GM18507 (cell line): ENCODE results near the gene CAPN9.
A peak's percentile ranks its signal among the peaks of the same experiment; 100 is the strongest.

Experiments used
- DNase-seq: peaks from one replicate; pipeline ENCODE4 v3.0.0; 2011; ENCODE audit warnings: low read depth; ENCODE audit not compliant: insufficient read length; ENCODE audit errors: extremely low spot score
- FAIRE-seq: peaks from 2 replicates; lab custom pipeline; 2011; peaks lifted over from hg19 to GRCh38; lab: Jason Lieb, UNC

The CAPN9 gene

GRCh38 chr1:230743899-230744298, 3.3 kb upstream of the CAPN9 start:
- no peak for FAIRE-seq
- no peak for DNase-seq

- FAIRE-seq: no peak
- DNase-seq: no peak
Measured at GRCh38 chr1:230744382-230744781, 2.8 kb upstream of the CAPN9 start.

GRCh38 chr1:230745071-230745470, 2.1 kb upstream of the CAPN9 start:
- no peak for FAIRE-seq

GRCh38 chr1:230746617-230747016, 571 bp upstream of the CAPN9 start:
- DNase-seq: no peak
- FAIRE-seq: no peak

More at GRCh38 chr1:230745071-230745470, 2.1 kb upstream of the CAPN9 start:
- DNase-seq: no peak

GRCh38 chr1:230747890-230748800, 957 bp downstream of the CAPN9 start:
- DNase-seq (no peak), FAIRE-seq (no peak)

- no peak for DNase-seq
Measured at GRCh38 chr1:230749150-230749549, 2.0 kb downstream of the CAPN9 start.

GRCh38 chr1:230749635-230750034, 2.4 kb downstream of the CAPN9 start:
- FAIRE-seq (no peak), DNase-seq (no peak)

More at GRCh38 chr1:230749150-230749549, 2.0 kb downstream of the CAPN9 start:
- FAIRE-seq: no peak

- no peak for DNase-seq
- FAIRE-seq: no peak
Measured at GRCh38 chr1:230750576-230750975, 3.4 kb downstream of the CAPN9 start.

- DNase-seq: no peak
- no peak for FAIRE-seq
Measured at GRCh38 chr1:230750986-230751625, 3.9 kb downstream of the CAPN9 start.

GRCh38 chr1:230752407-230752806, 5.2 kb downstream of the CAPN9 start:
- DNase-seq (no peak), FAIRE-seq (no peak)

- FAIRE-seq: no peak
Measured at GRCh38 chr1:230753191-230753585, 6.0 kb downstream of the CAPN9 start.

GRCh38 chr1:230753586-230754251, 6.5 kb downstream of the CAPN9 start:
- DNase-seq: peak; percentile 23
- no peak for FAIRE-seq

More at GRCh38 chr1:230753191-230753585, 6.0 kb downstream of the CAPN9 start:
- DNase-seq: no peak

- DNase-seq: no peak
- no peak for FAIRE-seq
Measured at GRCh38 chr1:230754796-230755195, 7.6 kb downstream of the CAPN9 start.

- FAIRE-seq (no peak), DNase-seq (no peak)
Measured at GRCh38 chr1:230757856-230758708, 10.9 kb downstream of the CAPN9 start.

GRCh38 chr1:230758709-230759368, 11.7 kb downstream of the CAPN9 start:
- FAIRE-seq (no peak), DNase-seq (no peak)

GRCh38 chr1:230759369-230760065, 12.3 kb downstream of the CAPN9 start:
- no peak for FAIRE-seq
- no peak for DNase-seq

GRCh38 chr1:230760360-230760827, 13.2 kb downstream of the CAPN9 start:
- no peak for DNase-seq
- no peak for FAIRE-seq
